Testis (tissue), 2 donors: ENCODE results near the gene RASGRP4.

ENCODE experiments used
- CTCF ChIP-seq, 3 experiments: fragments of 450-650 bp in 2 of 3; fragments of 200-600 bp in 1 of 3; sonication (generic) in 1 of 3; IDR thresholded peaks; one replicate each; pipeline ENCODE4 v1.5.1; 2016 to 2019; ENCODE audit warnings: antibody characterized with exemption in 3 of 3, mild to moderate bottlenecking in 2 of 3, moderate library complexity in 1 of 3
- POLR2A ChIP-seq: fragments of 450-650 bp; IDR thresholded peaks from one replicate; pipeline ENCODE4 v1.6.1; 2017; ENCODE audit warnings: antibody characterized with exemption, mild to moderate bottlenecking, moderate library complexity

GRCh38 chr19:38448225-38448624 lies 22.2 kb upstream of the RASGRP4 start:
- no peak for TF ChIP-seq CTCF (IDR thresholded peaks at IDR 0.05)
- TF ChIP-seq POLR2A, result no peak
